Karpas-422 (cell line): Measurements from ENCODE around the gene PHF23. TPM values are rescaled to one million over a fixed set of nuclear protein-coding genes. Genes with fewer than 3 reads are reported as not detected.
"Not testable (repeated sequence)": the region's sequence is repeated elsewhere in the genome, so short reads cannot be mapped to it uniquely, and the experiment has no call there.

Experiments
- DNase-seq: peaks from one replicate; pipeline ENCODE4 v3.0.0-alpha.2; 2015
- H2AFZ ChIP-seq: fragments of 200-600 bp; sonication (generic); 2 replicates; pipeline ENCODE4 v1.6.1; 2014; ENCODE audit warnings: antibody characterized with exemption, low read length, mixed read lengths
- H3K27ac ChIP-seq: fragments of 200-600 bp; sonication (generic); 2 replicates; pipeline ENCODE4 v1.5.1; 2014; ENCODE audit warnings: mild to moderate bottlenecking, low read length, moderate library complexity
- H3K27me3 ChIP-seq: fragments of 200-600 bp; sonication (generic); 2 replicates; pipeline ENCODE4 v1.6.1; 2014; ENCODE audit warnings: low read length, mixed read lengths
- H3K36me3 ChIP-seq: fragments of 200-600 bp; sonication (generic); 2 replicates; pipeline ENCODE4 v1.6.1; 2014; ENCODE audit warnings: low read length, mixed read lengths; ENCODE audit not compliant: insufficient read depth
- H3K4me1 ChIP-seq: fragments of 200-600 bp; sonication (generic); 2 replicates; pipeline ENCODE4 v1.6.1; 2014; ENCODE audit warnings: mild to moderate bottlenecking, low read length, mixed read lengths
- H3K4me2 ChIP-seq: fragments of 200-600 bp; sonication (generic); 2 replicates; pipeline ENCODE4 v1.6.1; 2014; ENCODE audit warnings: low read length, low read depth, mild to moderate bottlenecking; ENCODE audit not compliant: poor library complexity, severe bottlenecking
- H3K4me3 ChIP-seq: fragments of 200-600 bp; sonication (generic); 2 replicates; pipeline ENCODE4 v1.5.1; 2014; ENCODE audit warnings: mild to moderate bottlenecking, antibody characterized with exemption, low read length, mixed read lengths
- H3K79me2 ChIP-seq: fragments of 200-600 bp; sonication (generic); 2 replicates; pipeline ENCODE4 v1.6.1; 2014; ENCODE audit warnings: mild to moderate bottlenecking, low read length, mixed read lengths
- H3K9ac ChIP-seq: fragments of 200-600 bp; sonication (generic); 2 replicates; pipeline ENCODE4 v1.6.0; 2014; ENCODE audit warnings: low read length
- H3K9me2 ChIP-seq: fragments of 200-600 bp; sonication (generic), shearing (Covaris generic); replicated peaks from 2 replicates; pipeline ENCODE4 v1.6.0; 2014; ENCODE audit warnings: mild to moderate bottlenecking, low read length, moderate library complexity; ENCODE audit not compliant: insufficient read depth
- H3K9me3 ChIP-seq: fragments of 300-700, 200-600 bp; sonication (generic); 2 replicates; pipeline ENCODE4 v1.6.1; 2014; ENCODE audit warnings: low read length, mixed read lengths
- H4K20me1 ChIP-seq: fragments of 200-600 bp; sonication (generic); 2 replicates; pipeline ENCODE4 v1.6.1; 2014; ENCODE audit warnings: mild to moderate bottlenecking, antibody characterized with exemption, low read length, low read depth; ENCODE audit not compliant: insufficient read depth
- total RNA-seq: library from RNA; depleted of rRNA; stranded (reverse); fragments of >200 nt; shearing (Covaris generic); gene quantifications from 2 replicates; pipeline ENCODE4 v1.2.3, GENCODE V29; 2014; ENCODE audit warnings: low replicate concordance

PHF23 gene
- total RNA-seq, 1 experiment from 2014 or later = 36.7 TPM

DNA sequence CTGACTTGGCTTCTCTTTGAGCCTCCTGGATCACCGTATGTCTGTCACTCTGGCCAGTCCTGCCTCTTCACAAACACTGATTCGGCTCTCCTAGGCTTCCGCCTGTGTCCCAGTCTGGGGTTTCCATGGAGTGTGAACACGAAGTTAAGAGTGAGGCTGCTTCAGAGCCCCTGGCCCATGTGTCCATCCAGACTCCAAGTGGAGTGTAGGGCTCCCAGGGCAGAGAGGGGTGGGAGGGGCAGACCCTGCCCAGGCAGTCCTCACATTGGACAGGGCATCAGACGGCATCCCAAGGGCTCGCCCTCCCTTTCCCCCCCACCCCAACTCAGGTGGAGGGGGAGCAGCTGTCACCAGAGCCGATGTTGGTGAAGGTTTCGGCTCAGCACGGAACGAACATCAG lies 4.6 kb upstream of the PHF23 start:
- Histone ChIP-seq H3K79me2 (peaks cover 46% of the 10 kb centered on the region), H3K36me3 (peaks cover 13% of the 10 kb centered on the region; the same call in 1 of the 2 replicates), H3K4me1 (peaks cover 35% of the 10 kb centered on the region)
- H3K9ac ChIP-seq, H3K27me3 ChIP-seq, DNase-seq, H3K9me2 ChIP-seq, H3K4me2 ChIP-seq, H3K9me3 ChIP-seq, H3K27ac ChIP-seq, H3K4me3 ChIP-seq, H2AFZ ChIP-seq, H4K20me1 ChIP-seq: not testable (repeated sequence)

- Histone ChIP-seq H3K9ac (peak overlapping the region; percentile 98), H3K4me2 (peak overlapping the region; percentile 76), H3K27ac (no peak overlapping the region), H4K20me1 (no peaks in the 10 kb centered on the region), H3K27me3 (no peaks in the 10 kb centered on the region), H3K79me2 (peaks cover 45% of the 10 kb centered on the region), H3K36me3 (peaks cover 13% of the 10 kb centered on the region; the same call in 1 of the 2 replicates), H3K4me3 (peak overlapping the region; percentile 97; the same call in 1 of the 2 replicates), H3K4me1 (peaks cover 31% of the 10 kb centered on the region), H2AFZ (no peak overlapping the region), H3K9me2 (no peaks in the 10 kb centered on the region), H3K9me3 (no peaks in the 10 kb centered on the region)
- no peak for DNase-seq
Observed at GRCh38 chr17:7243453-7243729, 4.1 kb upstream of the PHF23 start.

- Histone ChIP-seq H3K27ac (peak overlapping the region; percentile 76), H3K27me3 (no peaks in the 10 kb centered on the region), H3K9ac (peak overlapping the region; percentile 98), H4K20me1 (no peaks in the 10 kb centered on the region), H3K4me2 (peak overlapping the region; percentile 76), H3K36me3 (peaks cover 13% of the 10 kb centered on the region; the same call in 1 of the 2 replicates), H3K9me2 (no peaks in the 10 kb centered on the region), H3K9me3 (no peaks in the 10 kb centered on the region), H2AFZ (peak overlapping the region; percentile 73; the same call in 1 of the 2 replicates), H3K4me3 (peak overlapping the region; percentile 97), H3K79me2 (peaks cover 39% of the 10 kb centered on the region), H3K4me1 (peaks cover 31% of the 10 kb centered on the region)
- DNase-seq = peak; percentile 97
Observed at GRCh38 chr17:7242717-7243452, 3.6 kb upstream of the PHF23 start.

GRCh38 chr17:7241783-7242716 lies 2.8 kb upstream of the PHF23 start, which contains the start of gene GABARAP:
Gene GABARAP (minus strand): TSS chr17:7242449. CDS start chr17:7242330, 119 bp downstream.
- Histone ChIP-seq H3K79me2 (peaks cover 37% of the 10 kb centered on the region), H3K36me3 (peaks cover 16% of the 10 kb centered on the region; the same call in 1 of the 2 replicates), H3K27ac (peak within 1 kb of the TSS; percentile 76), H3K4me1 (peaks cover 37% of the 10 kb centered on the region), H4K20me1 (peaks cover 5% of the 10 kb centered on the region; the same call in 1 of the 2 replicates), H3K9me2 (no peaks in the 10 kb centered on the region), H3K27me3 (no peaks in the 10 kb centered on the region), H2AFZ (peak within 1 kb of the TSS; percentile 73; the same call in 1 of the 2 replicates), H3K4me2 (peak within 1 kb of the TSS; percentile 76), H3K9ac (peak within 1 kb of the TSS; percentile 98), H3K4me3 (peak within 1 kb of the TSS; percentile 97), H3K9me3 (no peaks in the 10 kb centered on the region)
- DNase-seq = peak; percentile 97

DNA sequence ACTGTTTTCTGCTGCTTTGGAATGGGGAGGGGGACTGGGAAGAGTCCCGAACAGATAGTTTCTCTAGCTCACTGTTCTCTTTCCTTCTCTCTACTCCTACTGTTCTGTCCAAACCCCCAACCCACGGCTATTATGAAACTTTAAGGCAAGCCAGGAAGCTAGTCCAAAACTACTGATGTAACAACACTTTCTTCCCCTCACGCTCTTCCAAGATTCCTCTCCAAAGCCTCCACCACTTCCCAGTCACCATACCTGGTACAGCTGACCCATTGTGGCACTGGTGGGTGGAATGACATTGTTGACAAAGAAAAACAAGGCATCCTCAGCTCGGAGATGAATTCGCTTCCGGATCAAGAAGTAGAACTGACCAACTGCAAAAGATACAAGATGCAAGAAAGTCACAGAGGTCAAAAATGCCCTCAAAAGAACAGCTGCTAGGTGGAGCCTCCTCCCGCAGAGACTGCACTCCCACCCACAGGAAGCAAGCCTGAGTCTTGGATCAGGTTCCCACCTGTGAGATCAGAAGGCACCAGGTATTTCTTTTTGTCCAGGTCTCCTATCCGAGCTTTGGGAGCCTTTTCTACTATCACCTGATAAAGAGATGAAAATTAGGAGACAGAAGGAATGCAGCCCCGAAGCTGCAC lies 2.0 kb upstream of the PHF23 start:
- H3K27ac ChIP-seq = peak overlapping the region; percentile 76
- no peaks in the 10 kb centered on the region for H3K9me2 ChIP-seq
- H3K36me3 ChIP-seq = peaks cover 13% of the 10 kb centered on the region; the same call in 1 of the 2 replicates
- no peak overlapping the region for H2AFZ ChIP-seq
- H4K20me1 ChIP-seq = peaks cover 12% of the 10 kb centered on the region; the same call in 1 of the 2 replicates
- H3K9me3 ChIP-seq = no peaks in the 10 kb centered on the region
- H3K4me3 ChIP-seq = peak overlapping the region; percentile 97
- H3K79me2 ChIP-seq = peaks cover 34% of the 10 kb centered on the region
- peak overlapping the region; percentile 98 for H3K9ac ChIP-seq
- no peaks in the 10 kb centered on the region for H3K27me3 ChIP-seq
- DNase-seq = no peak
- peak overlapping the region; percentile 76 for H3K4me2 ChIP-seq
- peaks cover 46% of the 10 kb centered on the region for H3K4me1 ChIP-seq

DNA sequence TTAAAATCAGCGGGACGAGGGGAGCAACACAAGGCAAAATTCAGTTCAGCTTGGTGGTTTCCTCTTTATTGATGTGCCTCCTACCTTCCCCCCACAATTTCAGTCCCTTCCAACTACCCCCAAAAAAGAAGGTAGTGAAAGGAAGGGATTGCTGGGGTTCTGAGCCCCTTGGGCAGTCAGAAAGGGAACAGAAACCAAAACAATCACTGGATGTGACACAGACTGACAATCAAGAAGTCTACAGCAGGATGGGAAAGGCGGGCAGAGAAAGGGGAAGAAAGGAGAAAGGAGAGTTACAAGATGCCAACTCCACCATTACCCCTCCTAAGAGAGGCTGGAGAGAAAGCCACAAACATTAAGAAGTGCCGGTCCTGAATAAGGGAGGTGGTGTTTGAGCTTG lies 1.1 kb upstream of the PHF23 start:
- peak overlapping the region; percentile 65 for H3K27ac ChIP-seq
- H3K4me3 ChIP-seq = peak overlapping the region; percentile 66
- H3K36me3 ChIP-seq = peaks cover 12% of the 10 kb centered on the region; the same call in 1 of the 2 replicates
- H3K4me1 ChIP-seq = peaks cover 54% of the 10 kb centered on the region
- H3K4me2 ChIP-seq = peak overlapping the region; percentile 76
- H3K27me3 ChIP-seq = no peaks in the 10 kb centered on the region
- H3K9ac ChIP-seq = peak overlapping the region; percentile 67
- no peak overlapping the region for H2AFZ ChIP-seq
- peaks cover 34% of the 10 kb centered on the region for H3K79me2 ChIP-seq
- H3K9me2 ChIP-seq = no peaks in the 10 kb centered on the region
- H3K9me3 ChIP-seq = no peaks in the 10 kb centered on the region
- H4K20me1 ChIP-seq = peaks cover 12% of the 10 kb centered on the region; the same call in 1 of the 2 replicates
- peak; percentile 67 for DNase-seq

DNA sequence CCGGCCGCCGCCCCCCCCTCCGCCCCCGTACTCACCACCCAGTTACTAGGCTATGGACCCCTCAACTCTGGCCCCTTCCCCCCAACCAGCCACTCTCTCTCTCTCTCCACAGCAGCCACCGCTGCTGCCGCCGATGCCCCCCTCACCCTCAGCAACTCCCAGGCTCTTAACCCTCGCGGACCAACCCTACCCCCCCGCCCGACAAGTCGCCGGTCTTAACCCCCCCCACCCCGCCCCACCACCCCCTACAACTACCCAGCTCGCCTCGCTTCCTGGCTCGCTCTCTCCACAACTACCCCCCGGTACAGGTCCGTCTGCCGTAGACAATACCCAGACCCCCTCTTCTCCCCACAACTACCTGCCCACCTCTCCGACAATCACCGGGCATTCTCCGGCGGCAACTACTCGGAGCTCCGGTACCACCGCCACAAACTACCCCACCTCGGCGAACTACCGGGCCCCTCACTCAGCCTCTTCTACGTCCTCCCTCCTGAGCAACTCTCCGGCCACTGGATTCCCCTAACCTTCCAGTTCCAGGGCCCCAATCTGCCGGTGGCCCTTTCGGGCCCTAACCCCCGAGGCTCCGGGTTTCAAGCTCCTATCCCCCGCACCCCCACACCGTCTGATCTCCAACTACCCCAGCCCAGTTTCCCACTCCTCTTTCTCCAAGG lies 702 bp downstream of the PHF23 start:
- H3K79me2 ChIP-seq = peaks cover 40% of the 10 kb centered on the region
- H3K9me2 ChIP-seq = no peaks in the 10 kb centered on the region
- peak overlapping the region; percentile 100 for H3K9ac ChIP-seq
- H3K4me1 ChIP-seq = peaks cover 63% of the 10 kb centered on the region
- no peak overlapping the region for H2AFZ ChIP-seq
- peak overlapping the region; percentile 90 for H3K4me2 ChIP-seq
- H3K27me3 ChIP-seq = no peaks in the 10 kb centered on the region
- H3K27ac ChIP-seq = peak overlapping the region; percentile 94
- H3K9me3 ChIP-seq = no peaks in the 10 kb centered on the region
- DNase-seq = peak; percentile 78
- peaks cover 12% of the 10 kb centered on the region; the same call in 1 of the 2 replicates for H4K20me1 ChIP-seq
- H3K4me3 ChIP-seq = peak overlapping the region; percentile 98
- H3K36me3 ChIP-seq = peaks cover 12% of the 10 kb centered on the region; the same call in 1 of the 2 replicates
